Neuronal stem cell (in vitro differentiated cells): ENCODE results near the gene MCOLN1.
A peak's percentile ranks its signal among the peaks of the same experiment; 100 is the strongest.

Experiments used
- DNase-seq: peaks from one replicate; pipeline ENCODE4 v3.0.0-alpha.2; 2013; ENCODE audit warnings: low spot score
- H2AFZ ChIP-seq: one replicate; pipeline ENCODE4 v1.6.1; 2013; ENCODE audit warnings: mild to moderate bottlenecking, low read length, inconsistent platforms
- H2AK5ac ChIP-seq: 2 replicates; pipeline ENCODE4 v1.6.1; 2013; ENCODE audit warnings: low read depth, mild to moderate bottlenecking, inconsistent platforms, low read length, moderate library complexity, mixed read lengths
- H2BK120ac ChIP-seq: 2 replicates; pipeline ENCODE4 v1.6.1; 2013; ENCODE audit warnings: low read depth, mild to moderate bottlenecking, inconsistent platforms, low read length, moderate library complexity, mixed read lengths
- H2BK12ac ChIP-seq: one replicate; pipeline ENCODE4 v1.6.1; 2013; ENCODE audit warnings: low read length, inconsistent platforms
- H2BK15ac ChIP-seq: 2 replicates; pipeline ENCODE4 v1.6.1; 2013; ENCODE audit warnings: mild to moderate bottlenecking, low read length, inconsistent platforms, mixed read lengths
- H2BK5ac ChIP-seq: one replicate; pipeline ENCODE4 v1.6.1; 2013; ENCODE audit warnings: inconsistent platforms, mild to moderate bottlenecking, low read length, moderate library complexity
- H3K14ac ChIP-seq: one replicate; pipeline ENCODE4 v1.6.1; 2013; ENCODE audit warnings: low read length, inconsistent platforms
- H3K18ac ChIP-seq: 2 replicates; pipeline ENCODE4 v1.6.1; 2013; ENCODE audit warnings: low read length, inconsistent platforms
- H3K23ac ChIP-seq: 2 replicates; pipeline ENCODE4 v1.6.1; 2013; ENCODE audit warnings: low read depth, mild to moderate bottlenecking, mixed read lengths, low read length, inconsistent platforms; ENCODE audit not compliant: poor library complexity
- H3K27ac ChIP-seq: replicated peaks from 3 replicates; pipeline ENCODE4 v1.5.1; 2013; ENCODE audit warnings: low read length, inconsistent platforms
- H3K27me3 ChIP-seq, 3 experiments: 2 replicates each; pipeline ENCODE4 v1.6.1; 2013; ENCODE audit warnings: low read length in 3 of 3, mild to moderate bottlenecking in 2 of 3, inconsistent platforms in 1 of 3, low read depth in 1 of 3, mixed read lengths in 1 of 3, moderate library complexity in 1 of 3; ENCODE audit not compliant: control insufficient read depth in 3 of 3, insufficient read depth in 3 of 3
- H3K36me3 ChIP-seq, 2 donors: replicated peaks in 1 of 2; 2 replicates each; pipeline ENCODE4 v1.6.1; 2013; ENCODE audit warnings: low read length in 2 of 2; ENCODE audit not compliant: control insufficient read depth in 2 of 2, insufficient read depth in 2 of 2
- H3K4ac ChIP-seq: 2 replicates; pipeline ENCODE4 v1.6.1; 2013; ENCODE audit warnings: inconsistent platforms, mild to moderate bottlenecking, low read length, moderate library complexity
- H3K4me1 ChIP-seq, 2 donors: 1 replicate in 1 of 2; 2 replicates in 1 of 2; pipeline ENCODE4 v1.6.1; 2013; ENCODE audit warnings: low read length in 2 of 2, low read depth in 1 of 2; ENCODE audit not compliant: control insufficient read depth in 2 of 2, insufficient read depth in 1 of 2
- H3K4me2 ChIP-seq: one replicate; pipeline ENCODE4 v1.6.1; 2013; ENCODE audit warnings: mild to moderate bottlenecking, low read length, inconsistent platforms; ENCODE audit not compliant: insufficient read depth, poor library complexity, severe bottlenecking
- H3K4me3 ChIP-seq, 2 donors: 2 replicates each; pipeline ENCODE4 v1.5.1; 2013; ENCODE audit warnings: low read length in 2 of 2, mild to moderate bottlenecking in 2 of 2, inconsistent platforms in 1 of 2, moderate library complexity in 1 of 2
- H3K79me1 ChIP-seq: one replicate; pipeline ENCODE4 v1.6.1; 2013; ENCODE audit warnings: low read depth, mild to moderate bottlenecking, inconsistent platforms, low read length, moderate library complexity
- H3K9ac ChIP-seq: one replicate; pipeline ENCODE4 v1.6.1; 2013; ENCODE audit warnings: mild to moderate bottlenecking, low read depth, low read length, inconsistent platforms; ENCODE audit not compliant: poor library complexity
- H3K9me3 ChIP-seq, 2 donors: replicated peaks in 1 of 2; 2 replicates each; pipeline versions ENCODE3 to v1.6.1; 2013; ENCODE audit warnings: low read length in 2 of 2, mild to moderate bottlenecking in 2 of 2, inconsistent platforms in 1 of 2, low read depth in 1 of 2, mixed read lengths in 1 of 2, moderate library complexity in 1 of 2; ENCODE audit not compliant: control insufficient read depth in 2 of 2, insufficient read depth in 1 of 2
- H4K8ac ChIP-seq: one replicate; pipeline ENCODE4 v1.6.1; 2013; ENCODE audit warnings: low read depth, mild to moderate bottlenecking, inconsistent platforms, low read length, moderate library complexity
- H4K91ac ChIP-seq: one replicate; pipeline ENCODE4 v1.6.1; 2013; ENCODE audit warnings: low read length, low read depth, mild to moderate bottlenecking, inconsistent platforms; ENCODE audit not compliant: poor library complexity
- WGBS, 2 donors: extraction: QIAGEN DNeasy Blood & Tissue Kit; methylation state at CpG; one replicate each; pipeline ENCODE4 v1.1.7; 2013; ENCODE audit warnings: missing lambda C conversion rate in 2 of 2, mixed read lengths in 1 of 2; ENCODE audit not compliant: insufficient read length in 2 of 2, insufficient replicate concordance in 1 of 2; ENCODE audit errors: extremely low coverage in 2 of 2; 5-methylcytosine and 5-hydroxymethylcytosine counted together

MCOLN1 gene

GRCh38 chr19:7488736-7489353 lies 33.6 kb upstream of the MCOLN1 start, which contains the start of gene PEX11G:
TSS of gene PEX11G (minus strand) at chr19:7489035. CDS start at chr19:7489010, 25 bp downstream.
- Histone ChIP-seq H3K36me3 (no peaks in the 10 kb centered on the region), H2BK5ac (no peak within 1 kb of the TSS), H3K79me1 (peaks cover 1% of the 10 kb centered on the region), H2BK12ac (no peak within 1 kb of the TSS), H2AFZ (peak within 1 kb of the TSS; percentile 80), H3K4me3 (peak within 1 kb of the TSS; percentile 38 to 81), H3K9ac (no peak within 1 kb of the TSS), H3K27ac (peak within 1 kb of the TSS; percentile 18), H3K9me3 (no peaks in the 10 kb centered on the region), H3K27me3 (no peaks in the 10 kb centered on the region), H2BK120ac (no peak within 1 kb of the TSS), H2BK15ac (peak within 1 kb of the TSS; percentile 12), H3K4me1 (peaks cover 3 to 4% of the 10 kb centered on the region in 2 donors), H3K18ac (peak within 1 kb of the TSS; percentile 90), H3K4me2 (peak within 1 kb of the TSS; percentile 79), H3K4ac (no peak within 1 kb of the TSS), H3K14ac (no peak within 1 kb of the TSS), H3K23ac (peak within 1 kb of the TSS; percentile 89), H2AK5ac (no peak within 1 kb of the TSS), H4K91ac (no peak within 1 kb of the TSS), H4K8ac (no peak within 1 kb of the TSS)
- no CpG with 5 or more reads among the region's 49 CpGs for WGBS, 2 donors
- peak; percentile 93 for DNase-seq

- H2AFZ ChIP-seq, result no peak overlapping the region
- no peak overlapping the region for H4K8ac ChIP-seq
- no peaks in the 10 kb centered on the region for H3K9me3 ChIP-seq
- no peak overlapping the region for H3K23ac ChIP-seq
- no peak overlapping the region for H3K27ac ChIP-seq
- H2AK5ac ChIP-seq, result no peak overlapping the region
- no peak overlapping the region for H2BK5ac ChIP-seq
- no peaks in the 10 kb centered on the region for H3K27me3 ChIP-seq
- H3K18ac ChIP-seq, result no peak overlapping the region
- peaks cover 1% of the 10 kb centered on the region for H3K79me1 ChIP-seq
- H2BK120ac ChIP-seq, result no peak overlapping the region
- H4K91ac ChIP-seq, result no peak overlapping the region
- H3K14ac ChIP-seq, result no peak overlapping the region
- H2BK12ac ChIP-seq, result no peak overlapping the region
- no peak overlapping the region for H3K9ac ChIP-seq
- H3K4me1 ChIP-seq, result peaks cover 3 to 4% of the 10 kb centered on the region in 2 donors
- peak overlapping the region; percentile 12 for H2BK15ac ChIP-seq
- no CpG with 5 or more reads among the region's 11 CpGs for WGBS, 2 donors
- no peaks in the 10 kb centered on the region for H3K36me3 ChIP-seq
- H3K4ac ChIP-seq, result no peak overlapping the region
- no peak overlapping the region for H3K4me2 ChIP-seq
- no peak overlapping the region for H3K4me3 ChIP-seq
- DNase-seq, result no peak
Measured at GRCh38 chr19:7489609-7490044, 32.8 kb upstream of the MCOLN1 start.

GRCh38 chr19:7492142-7492541 lies 30.3 kb upstream of the MCOLN1 start:
- no peak overlapping the region for H4K91ac ChIP-seq
- no peak overlapping the region for H3K23ac ChIP-seq
- no peak for DNase-seq
- no CpG with 5 or more reads among the region's 4 CpGs for WGBS, 2 donors
- no peak overlapping the region for H2AFZ ChIP-seq
- no peak overlapping the region for H3K27ac ChIP-seq
- H3K4me1 ChIP-seq, result peaks cover 4 to 7% of the 10 kb centered on the region in 2 donors
- H3K4me2 ChIP-seq, result no peak overlapping the region
- no peak overlapping the region for H4K8ac ChIP-seq
- H2AK5ac ChIP-seq, result no peak overlapping the region
- no peak overlapping the region for H2BK15ac ChIP-seq
- no peak overlapping the region for H3K18ac ChIP-seq
- no peaks in the 10 kb centered on the region for H3K9me3 ChIP-seq
- no peak overlapping the region for H3K4ac ChIP-seq
- H2BK5ac ChIP-seq, result no peak overlapping the region
- H2BK12ac ChIP-seq, result no peak overlapping the region
- no peak overlapping the region for H3K4me3 ChIP-seq
- no peak overlapping the region for H3K14ac ChIP-seq
- H3K27me3 ChIP-seq, result no peaks in the 10 kb centered on the region
- H3K36me3 ChIP-seq, result no peaks in the 10 kb centered on the region
- H3K9ac ChIP-seq, result no peak overlapping the region
- H3K79me1 ChIP-seq, result no peaks in the 10 kb centered on the region
- no peak overlapping the region for H2BK120ac ChIP-seq

DNA sequence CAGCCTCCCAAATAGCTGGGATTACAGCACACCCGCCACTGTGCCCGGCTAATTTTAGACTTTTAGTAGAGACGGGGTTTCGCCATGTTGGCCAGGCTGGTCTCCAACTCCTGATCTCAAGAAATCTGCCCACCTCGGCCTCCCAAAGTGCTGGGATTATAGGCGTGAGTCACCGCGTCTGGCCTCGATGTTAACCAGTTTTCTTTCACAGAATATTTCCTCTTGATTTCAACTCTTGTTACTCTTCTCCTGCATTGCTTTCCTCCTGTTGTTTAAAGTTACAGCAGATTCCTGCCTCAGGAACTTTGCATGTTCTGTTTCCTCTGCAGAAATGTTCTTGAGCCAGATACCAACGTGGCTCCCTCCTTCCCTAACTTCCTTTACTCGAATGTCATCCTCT lies 29.9 kb upstream of the MCOLN1 start:
- H2AFZ ChIP-seq, result no peak overlapping the region
- no peak overlapping the region for H3K9ac ChIP-seq
- no peak overlapping the region for H2BK5ac ChIP-seq
- H3K14ac ChIP-seq, result no peak overlapping the region
- no peak overlapping the region for H2BK12ac ChIP-seq
- no peaks in the 10 kb centered on the region for H3K27me3 ChIP-seq
- H4K8ac ChIP-seq, result no peak overlapping the region
- peak overlapping the region; percentile 10 for H2AK5ac ChIP-seq
- H3K4me2 ChIP-seq, result no peak overlapping the region
- H3K18ac ChIP-seq, result no peak overlapping the region
- H3K4me3 ChIP-seq, result no peak overlapping the region
- WGBS, 2 donors, result no CpG with 5 or more reads among the region's 11 CpGs
- H2BK120ac ChIP-seq, result no peak overlapping the region
- H3K4me1 ChIP-seq, result peaks cover 4 to 7% of the 10 kb centered on the region in 2 donors
- no peak overlapping the region for H4K91ac ChIP-seq
- H2BK15ac ChIP-seq, result no peak overlapping the region
- no peaks in the 10 kb centered on the region for H3K36me3 ChIP-seq
- no peak overlapping the region for H3K27ac ChIP-seq
- no peak overlapping the region for H3K4ac ChIP-seq
- no peaks in the 10 kb centered on the region for H3K79me1 ChIP-seq
- no peak overlapping the region for H3K23ac ChIP-seq
- H3K9me3 ChIP-seq, result no peaks in the 10 kb centered on the region
- no peak for DNase-seq
